ENCODE data around the gene LRRC8D.

The LRRC8D gene

DNA sequence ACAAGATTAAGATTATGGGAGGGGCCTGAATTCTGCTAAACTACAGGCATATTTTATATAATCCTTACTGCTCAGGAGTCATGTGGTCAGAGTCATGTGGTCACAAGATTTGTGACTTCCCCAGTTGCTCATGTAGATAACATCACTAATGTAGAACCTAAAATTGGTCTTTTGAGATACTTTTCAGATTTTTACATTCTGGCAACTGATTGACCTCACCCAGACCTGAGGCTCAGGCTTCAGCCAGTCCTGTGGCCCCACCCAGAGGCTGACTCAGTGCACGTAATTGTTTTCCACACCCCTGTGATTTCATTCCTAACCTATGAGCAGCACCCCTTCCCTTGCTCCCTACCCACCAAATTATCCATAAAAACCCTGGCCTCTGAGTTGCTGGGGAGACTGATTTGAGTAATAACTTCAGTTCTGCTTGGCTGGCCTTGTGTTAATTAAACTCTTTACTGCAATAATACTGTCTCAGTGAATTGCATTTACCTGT, 132.3 kb downstream of the LRRC8D start:
- no peak overlapping the region for H3K4me3 ChIP-seq (replicated peaks; ENCODE audit: low read depth, low read length)
- TF ChIP-seq, protein P1, sequence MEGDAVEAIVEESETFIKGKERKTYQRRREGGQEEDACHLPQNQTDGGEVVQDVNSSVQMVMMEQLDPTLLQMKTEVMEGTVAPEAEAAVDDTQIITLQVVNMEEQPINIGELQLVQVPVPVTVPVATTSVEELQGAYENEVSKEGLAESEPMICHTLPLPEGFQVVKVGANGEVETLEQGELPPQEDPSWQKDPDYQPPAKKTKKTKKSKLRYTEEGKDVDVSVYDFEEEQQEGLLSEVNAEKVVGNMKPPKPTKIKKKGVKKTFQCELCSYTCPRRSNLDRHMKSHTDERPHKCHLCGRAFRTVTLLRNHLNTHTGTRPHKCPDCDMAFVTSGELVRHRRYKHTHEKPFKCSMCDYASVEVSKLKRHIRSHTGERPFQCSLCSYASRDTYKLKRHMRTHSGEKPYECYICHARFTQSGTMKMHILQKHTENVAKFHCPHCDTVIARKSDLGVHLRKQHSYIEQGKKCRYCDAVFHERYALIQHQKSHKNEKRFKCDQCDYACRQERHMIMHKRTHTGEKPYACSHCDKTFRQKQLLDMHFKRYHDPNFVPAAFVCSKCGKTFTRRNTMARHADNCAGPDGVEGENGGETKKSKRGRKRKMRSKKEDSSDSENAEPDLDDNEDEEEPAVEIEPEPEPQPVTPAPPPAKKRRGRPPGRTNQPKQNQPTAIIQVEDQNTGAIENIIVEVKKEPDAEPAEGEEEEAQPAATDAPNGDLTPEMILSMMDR (IDR thresholded peaks at IDR 0.05; ENCODE audit: low read length, missing control alignments): peak; percentile 11
- DNase-seq (ENCODE audit: low read depth): peak; percentile 67

DNA sequence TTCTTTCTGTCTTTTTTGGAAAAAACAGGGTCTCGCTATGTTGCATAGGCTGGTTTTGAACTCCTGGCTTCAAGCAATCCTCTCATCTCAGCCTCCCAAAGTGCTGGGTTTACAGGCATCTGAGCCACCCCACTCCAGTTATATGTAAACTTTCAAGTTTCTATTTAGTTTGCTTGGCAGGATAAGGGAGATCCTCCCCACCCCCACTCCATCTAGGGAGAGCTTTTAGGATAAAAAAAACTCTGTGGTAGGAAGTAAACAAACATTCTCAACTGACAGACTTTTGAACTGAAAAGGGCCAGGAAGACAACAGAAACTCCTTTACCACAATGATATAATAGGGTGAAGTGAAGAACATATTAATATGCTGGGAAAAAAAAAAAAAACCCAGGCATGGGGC, 133.1 kb downstream of the LRRC8D start:
- no peak overlapping the region for H3K4me3 ChIP-seq (replicated peaks; ENCODE audit: low read depth, low read length)
- no peak for DNase-seq (ENCODE audit: low read depth)
- TF ChIP-seq, protein P1 (IDR thresholded peaks at IDR 0.05; ENCODE audit: low read length, missing control alignments): no peak

DNA sequence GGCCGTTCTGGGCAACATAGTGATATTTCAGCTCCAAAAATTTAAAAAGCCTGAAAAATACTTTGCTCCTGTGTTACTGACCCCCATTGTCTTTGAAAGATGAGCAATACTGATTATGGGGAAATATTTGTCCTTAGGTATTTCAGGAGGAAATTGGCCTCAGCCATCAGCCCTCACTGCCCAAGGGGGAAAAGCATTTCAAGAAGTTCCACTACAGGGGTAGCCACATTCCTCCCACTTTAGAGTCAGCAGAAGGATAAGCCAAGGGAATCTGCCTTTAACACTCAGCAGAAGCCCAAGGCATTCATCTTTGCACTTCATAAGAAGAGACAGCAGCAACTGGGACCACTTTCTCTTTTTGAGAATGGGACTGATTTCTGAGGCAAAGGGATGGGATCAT, 133.6 kb downstream of the LRRC8D start:
- H3K4me3 ChIP-seq (replicated peaks; ENCODE audit: low read depth, low read length): no peak overlapping the region
- TF ChIP-seq, protein P1 (IDR thresholded peaks at IDR 0.05; ENCODE audit: low read length, missing control alignments): no peak
- DNase-seq (ENCODE audit: low read depth): no peak

DNA sequence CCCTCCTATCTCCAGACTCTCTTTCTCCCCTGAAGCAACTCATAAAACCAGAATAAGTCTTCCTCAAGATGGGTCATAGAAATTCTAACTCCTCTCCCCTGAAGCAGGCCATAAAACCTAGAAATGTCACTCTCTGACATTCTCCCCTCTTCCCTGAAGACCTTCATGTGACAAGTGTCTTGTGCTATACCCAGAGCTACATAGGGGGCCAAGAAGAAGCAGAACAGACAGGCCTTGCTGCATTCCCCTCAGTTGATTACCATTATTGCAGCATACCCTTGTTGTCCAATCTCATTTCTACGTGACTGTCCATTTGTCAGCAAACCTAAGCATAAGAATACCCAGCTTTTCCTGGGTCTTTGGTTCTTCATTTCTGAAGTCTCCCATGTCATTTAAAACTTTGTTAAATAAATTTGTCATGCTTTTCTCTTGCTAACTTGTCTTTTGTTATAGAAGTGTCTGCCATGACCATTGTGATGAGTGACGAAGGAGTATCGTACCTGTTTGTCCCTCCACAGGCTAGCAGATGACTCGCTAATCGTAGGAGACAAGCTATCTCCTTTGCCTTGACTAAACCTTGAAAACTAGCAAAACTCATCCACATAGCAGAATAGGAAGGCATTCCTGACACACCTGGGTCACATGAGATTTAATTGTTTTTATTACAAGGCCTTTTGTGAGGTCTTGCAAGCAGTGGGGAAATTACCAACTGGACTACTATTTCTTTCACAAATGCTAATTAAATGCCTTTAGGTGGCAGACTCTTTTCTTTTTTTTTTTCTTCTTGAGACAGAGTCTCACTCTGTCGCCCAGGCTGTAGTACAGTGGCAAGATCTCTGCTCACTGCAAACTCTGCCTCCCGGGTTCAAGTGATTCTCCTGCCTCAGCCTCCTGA, 134.7 kb downstream of the LRRC8D start:
- DNase-seq (ENCODE audit: low read depth): no peak
- TF ChIP-seq, protein P1 (IDR thresholded peaks at IDR 0.05; ENCODE audit: low read length, missing control alignments): no peak
- H3K4me3 ChIP-seq (replicated peaks; ENCODE audit: low read depth, low read length): no peak overlapping the region

DNA sequence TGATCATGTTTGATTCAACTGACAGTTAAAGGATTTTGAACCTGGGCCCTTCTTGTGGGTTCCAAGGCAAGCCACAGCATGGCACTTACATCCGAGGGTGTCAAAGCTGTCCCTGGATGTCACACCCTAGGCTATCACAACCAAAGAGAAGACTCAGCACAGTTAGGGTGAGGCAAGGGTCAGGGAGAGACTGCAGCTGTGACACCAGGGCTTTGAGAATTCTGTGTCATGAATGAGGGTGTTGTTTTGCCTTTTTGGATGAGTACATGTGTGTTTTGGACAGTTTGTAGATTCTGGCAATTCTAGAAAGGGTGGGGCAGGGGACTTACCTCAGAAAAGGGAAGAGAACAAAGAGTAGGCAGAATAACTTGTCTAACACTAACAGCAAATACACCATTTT, 136.3 kb downstream of the LRRC8D start:
- no peak for DNase-seq (ENCODE audit: low read depth)
- TF ChIP-seq, protein P1 (IDR thresholded peaks at IDR 0.05; ENCODE audit: low read length, missing control alignments): no peak
- no peak overlapping the region for H3K4me3 ChIP-seq (replicated peaks; ENCODE audit: low read depth, low read length)

DNA sequence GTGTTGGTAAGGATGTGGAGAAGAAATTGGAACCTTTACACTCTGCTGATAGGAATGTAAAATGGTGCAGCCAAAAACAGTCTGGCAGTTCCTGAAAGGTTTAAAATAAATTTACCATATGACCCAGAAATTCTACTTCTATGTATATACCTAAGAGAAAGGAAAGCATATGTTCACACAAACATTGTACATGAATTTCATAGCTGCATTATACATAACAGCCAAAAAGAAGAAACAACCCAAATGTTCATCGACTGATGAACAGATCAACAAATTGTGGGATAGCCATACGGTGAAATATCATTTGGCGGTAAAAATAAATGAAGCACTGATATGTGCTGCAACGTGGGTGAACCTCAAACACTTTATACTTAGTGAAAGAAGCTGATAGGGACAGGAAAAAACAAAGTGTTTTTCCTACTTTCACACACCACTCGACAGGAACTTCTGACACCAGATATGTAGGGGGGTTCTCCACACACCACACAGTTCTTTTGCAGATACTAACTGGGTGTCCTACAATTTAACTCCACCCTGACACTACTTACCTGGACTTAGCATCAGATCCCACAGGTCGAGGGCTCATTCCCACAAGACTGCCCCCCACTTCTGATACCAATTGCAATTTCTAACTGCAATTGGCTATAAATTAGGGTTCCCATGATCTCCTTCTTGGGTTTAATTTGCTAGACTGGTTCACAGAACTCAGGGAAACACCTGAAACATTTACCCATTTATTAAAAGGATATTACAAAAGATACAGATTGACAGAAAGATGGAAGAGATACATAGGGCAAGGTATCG, 138.2 kb downstream of the LRRC8D start:
- TF ChIP-seq, protein P1 (IDR thresholded peaks at IDR 0.05; ENCODE audit: low read length, missing control alignments): no peak
- H3K4me3 ChIP-seq (replicated peaks; ENCODE audit: low read depth, low read length): no peak overlapping the region
- DNase-seq (ENCODE audit: low read depth): no peak

All from fibroblast of pulmonary artery (primary cell).